Activated CD8-positive, alpha-beta memory T cell treated with anti-CD3 and anti-CD28 coated beads, Interleukin-2, amount 50 U/mL, for 24 hours (primary cell): ENCODE measurements around the gene FHDC1.

Experiments
- DNase-seq: peaks from one replicate; pipeline ENCODE4 v3.0.0-alpha.2; 2020; ENCODE audit errors: extremely low read depth

The FHDC1 gene

DNA sequence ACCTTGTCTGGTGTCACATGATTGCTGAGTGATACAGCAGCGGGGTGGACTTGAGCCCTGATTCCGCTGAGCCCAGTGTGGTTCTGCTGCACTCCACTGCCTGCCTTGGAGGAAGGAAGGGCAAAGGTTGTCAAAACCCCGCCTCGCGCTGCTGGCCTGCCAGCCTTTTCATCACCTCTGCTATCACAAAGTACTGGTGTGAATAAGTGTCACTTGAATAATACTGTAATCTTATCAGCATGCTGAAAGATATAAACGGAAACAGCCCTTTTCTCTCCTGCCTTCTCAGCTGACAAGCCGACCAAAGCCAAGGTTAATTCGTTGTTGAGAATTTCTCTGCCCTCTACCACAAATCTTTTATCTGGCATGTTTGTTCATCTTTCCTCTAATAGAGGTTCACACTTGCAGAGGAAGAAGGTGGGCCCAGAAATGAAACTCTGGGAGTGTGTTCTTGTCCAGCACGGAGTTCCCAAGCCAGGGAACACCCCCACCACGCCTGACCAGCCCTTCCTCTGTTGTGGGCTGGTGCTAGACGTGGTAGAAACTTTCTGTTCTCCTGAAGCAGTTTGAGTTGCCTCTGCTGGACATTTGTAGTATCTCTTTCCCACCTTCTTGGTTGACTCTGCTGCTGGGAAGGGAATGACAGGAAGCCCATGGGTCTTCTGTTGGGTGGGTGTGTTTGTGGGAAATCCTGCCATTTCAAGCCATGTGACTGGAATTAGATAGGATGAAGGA lies 21.5 kb downstream of the FHDC1 start:
- DNase-seq: no peak

DNA sequence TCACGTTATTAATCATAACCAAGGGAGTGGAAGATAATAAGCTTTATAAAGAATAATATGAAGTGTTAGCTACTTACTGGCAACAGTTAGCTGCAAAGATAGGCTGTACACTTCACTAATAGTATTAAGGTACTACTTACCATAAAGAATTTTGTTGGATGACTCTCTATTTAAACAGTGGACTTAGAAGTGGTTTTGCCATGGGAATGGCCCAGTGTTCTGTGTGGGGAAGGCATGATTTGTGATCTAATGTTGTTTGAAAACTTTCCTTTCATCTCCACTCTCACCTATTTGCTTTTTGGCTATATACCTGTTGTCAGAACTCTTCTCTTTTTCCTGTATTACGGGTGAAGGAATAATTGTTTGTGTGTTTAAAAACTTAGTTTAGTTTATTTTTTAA lies 23.0 kb downstream of the FHDC1 start:
- DNase-seq: no peak

DNA sequence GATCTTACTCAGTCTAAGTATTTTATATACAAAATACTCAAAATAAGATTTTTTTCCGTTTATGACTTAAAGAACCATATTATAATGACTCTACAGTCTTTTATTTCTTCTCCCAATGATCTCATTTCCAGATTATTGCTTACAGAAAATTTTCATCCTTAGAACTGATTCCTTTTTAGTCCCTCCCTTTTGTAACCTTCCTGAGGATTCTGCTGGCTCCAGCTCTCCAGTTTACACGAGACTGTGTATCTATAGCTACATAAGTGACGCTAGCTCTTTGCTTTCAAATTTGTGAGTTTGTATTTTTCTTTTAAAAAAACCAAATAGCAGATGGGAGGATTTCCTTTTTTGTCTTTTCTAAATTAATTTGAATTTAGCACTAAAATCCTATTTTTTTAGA lies 24.0 kb downstream of the FHDC1 start:
- DNase-seq: no peak

DNA sequence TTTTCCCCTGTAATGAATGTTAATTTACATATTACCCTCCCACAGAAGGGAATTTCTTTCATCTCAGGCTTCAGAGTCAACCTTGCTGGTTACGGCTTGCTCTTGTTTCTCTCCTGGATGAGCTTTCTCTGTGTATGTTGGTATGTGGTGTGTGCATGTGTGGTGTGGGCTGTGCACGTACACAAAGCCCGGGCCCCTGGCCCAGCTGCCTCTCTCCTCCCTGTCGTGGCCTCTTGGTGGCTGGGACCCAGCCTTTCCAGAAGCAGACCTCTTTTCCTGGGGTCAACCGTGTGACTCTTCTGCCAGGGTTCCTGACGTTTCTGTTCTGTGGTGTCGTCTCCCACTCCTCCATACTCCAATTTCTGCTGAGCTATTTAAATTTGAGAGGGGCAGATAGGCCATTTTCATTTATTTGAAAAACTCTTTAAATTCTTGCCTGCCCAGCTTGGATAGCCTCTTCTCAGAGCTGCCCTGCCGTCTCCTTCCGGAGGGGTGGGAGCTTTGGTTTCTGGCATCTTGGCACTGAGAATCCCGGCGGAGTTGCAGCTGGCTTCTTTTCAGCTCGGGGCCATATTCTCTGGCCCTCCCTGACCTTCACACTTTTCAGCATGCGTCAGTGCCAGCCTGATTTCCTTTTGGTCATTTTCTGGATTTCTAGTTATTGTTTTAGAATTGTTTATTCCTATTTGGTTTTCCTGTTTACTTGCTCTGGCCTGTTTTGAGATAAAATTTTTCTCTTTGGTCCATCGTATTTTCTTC lies 25.1 kb downstream of the FHDC1 start:
- DNase-seq: no peak

DNA sequence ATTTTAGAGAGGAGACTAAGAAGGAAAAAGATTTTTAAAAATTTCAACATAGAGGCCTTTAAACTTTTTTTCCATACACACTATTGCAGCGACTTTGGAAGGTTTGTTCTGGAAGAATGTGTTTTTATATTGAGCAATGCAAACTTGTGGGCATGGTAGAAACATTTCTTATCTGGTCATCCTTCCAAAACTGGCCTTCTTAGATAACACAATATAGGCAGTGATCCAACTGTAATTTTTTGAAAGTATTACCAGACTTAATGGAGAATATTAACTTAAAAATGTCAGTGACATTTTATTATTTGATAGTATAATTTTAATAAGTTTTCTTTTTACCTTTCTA lies 25.6 kb downstream of the FHDC1 start:
- DNase-seq: no peak

DNA sequence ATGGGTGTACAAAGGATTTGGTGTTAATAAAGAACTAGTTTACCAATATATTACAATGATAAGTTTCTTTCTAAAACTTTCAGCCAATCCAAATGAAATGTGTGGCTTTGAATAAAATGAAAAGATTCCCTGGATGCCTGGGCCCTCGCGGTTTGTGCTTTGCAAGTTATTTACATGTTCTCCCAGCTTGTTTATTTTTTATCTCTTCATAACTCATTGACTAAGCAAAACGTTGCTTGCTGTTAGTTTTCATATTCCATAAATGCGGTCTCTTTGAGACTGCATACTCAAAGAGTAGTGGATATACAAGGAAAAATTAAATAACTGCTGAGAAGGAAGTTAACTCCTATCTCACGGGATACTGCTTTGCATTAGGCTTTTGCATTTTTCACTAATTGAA lies 26.0 kb downstream of the FHDC1 start:
- no peak for DNase-seq

DNA sequence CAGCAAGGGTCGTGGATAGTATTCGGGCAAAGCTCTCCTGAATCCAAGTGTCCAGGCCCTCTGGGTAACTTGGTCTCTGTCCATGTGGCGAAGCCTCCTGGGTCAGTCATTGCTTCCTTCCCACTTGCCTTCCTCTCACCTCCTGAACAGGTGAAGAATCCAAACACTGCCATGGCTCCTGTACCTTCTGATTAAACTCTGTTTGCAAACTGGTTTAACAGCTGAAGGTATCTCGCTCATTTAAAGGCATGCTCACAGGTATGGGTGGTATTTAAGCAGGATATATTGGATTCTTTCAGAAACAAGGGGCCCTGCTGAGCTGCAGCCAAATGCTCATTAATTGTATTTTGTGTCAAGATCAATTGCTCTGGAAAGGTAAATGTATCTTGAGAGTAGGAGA lies 28.2 kb downstream of the FHDC1 start:
- no peak for DNase-seq

DNA sequence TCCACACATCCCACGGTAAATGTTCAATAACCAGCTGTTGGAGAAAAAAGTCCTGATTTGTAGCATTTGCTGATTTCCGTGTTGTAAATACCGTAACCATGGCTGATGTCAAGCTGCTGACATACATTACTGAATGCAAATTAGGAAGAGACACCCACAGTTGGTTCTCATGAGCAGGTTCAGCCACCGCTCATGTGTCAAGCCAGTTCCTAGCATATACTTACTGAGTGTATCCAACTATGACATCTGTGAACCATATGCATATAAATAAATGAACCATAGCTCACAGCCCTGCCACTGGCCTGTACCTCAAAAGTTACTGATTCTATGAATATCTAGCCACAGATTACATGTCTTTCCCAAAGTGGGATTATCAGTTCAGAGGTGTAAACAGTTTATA lies 29.5 kb downstream of the FHDC1 start:
- DNase-seq: no peak

DNA sequence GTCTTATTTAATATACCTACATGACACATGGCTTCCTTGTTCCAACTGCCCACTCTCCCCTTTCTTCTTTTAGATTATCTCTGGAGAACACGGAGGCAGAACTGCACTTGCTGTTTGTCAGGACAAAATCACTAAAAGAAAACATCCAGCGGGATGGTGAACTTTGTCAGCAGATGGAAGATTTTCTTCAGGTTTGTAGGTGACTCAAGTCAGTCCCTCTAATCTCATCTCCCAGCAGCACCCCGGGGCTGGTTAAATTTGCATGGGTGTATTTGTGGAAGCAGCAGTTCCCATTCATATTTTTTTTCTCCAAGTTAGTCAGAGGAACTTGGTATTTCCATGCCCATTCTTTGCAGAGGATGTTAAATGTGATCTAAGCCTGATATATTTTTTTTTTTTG lies 31.8 kb downstream of the FHDC1 start:
- no peak for DNase-seq

DNA sequence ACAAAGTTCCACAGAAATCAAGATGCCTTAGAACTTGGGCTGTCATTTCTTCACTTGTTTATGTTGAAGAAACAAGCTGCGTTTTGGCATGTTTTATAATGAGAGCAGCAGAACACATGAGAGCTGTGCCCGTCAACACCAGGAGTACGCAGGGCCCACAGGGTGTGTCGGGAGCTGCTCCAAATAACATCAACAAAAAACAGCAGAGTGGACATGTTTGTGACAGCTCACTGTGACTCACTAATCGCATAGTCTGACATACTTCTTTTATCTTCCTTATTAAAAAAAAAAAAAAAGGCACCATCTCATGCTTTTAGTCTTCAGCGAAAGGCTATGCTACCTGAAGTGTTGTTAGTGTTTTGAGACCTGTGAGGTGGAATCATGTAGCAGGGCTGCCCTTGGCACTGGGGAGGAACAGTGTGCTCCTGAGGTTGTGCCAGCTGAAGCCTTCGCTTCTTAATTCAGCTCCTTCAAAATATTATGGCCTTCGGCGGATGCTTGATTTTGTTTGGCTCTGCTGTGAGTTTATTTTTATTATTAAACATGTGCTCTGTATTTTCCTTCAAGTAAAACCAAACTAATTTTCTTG lies 32.8 kb downstream of the FHDC1 start:
- DNase-seq: no peak

DNA sequence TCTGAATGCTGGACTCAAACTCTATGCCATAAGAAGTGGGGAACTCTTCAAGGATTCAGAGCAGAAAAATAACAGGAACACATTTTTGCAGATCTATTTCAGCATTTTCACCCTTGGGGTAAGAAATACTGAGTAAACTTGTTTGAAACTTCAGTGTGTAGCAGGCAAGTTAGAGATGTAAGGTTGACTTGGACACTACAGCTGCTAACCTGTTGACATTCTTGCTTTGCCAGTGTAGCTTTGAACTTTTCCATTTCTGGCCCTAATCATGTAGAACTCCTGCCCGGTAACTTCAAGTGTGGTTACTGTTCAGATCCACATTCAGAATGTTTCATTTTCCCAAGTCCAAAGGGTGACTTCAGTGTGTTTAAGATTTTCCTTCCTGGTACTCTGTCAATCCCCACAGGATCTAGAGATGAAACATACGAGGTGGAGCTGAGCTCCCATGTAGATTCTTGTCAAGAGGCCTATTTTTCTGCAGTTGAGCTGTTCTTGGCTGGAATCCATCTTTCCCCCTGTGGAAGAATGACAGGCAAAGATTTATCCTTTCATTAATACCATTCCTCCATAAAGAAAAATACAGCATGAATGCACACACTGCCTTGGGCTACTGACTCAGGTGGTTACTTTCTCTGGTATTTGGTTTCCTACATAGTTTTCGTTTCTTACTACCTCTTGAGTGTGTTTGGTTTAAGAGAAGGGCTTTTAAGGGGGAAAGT lies 34.1 kb downstream of the FHDC1 start:
- DNase-seq: no peak

DNA sequence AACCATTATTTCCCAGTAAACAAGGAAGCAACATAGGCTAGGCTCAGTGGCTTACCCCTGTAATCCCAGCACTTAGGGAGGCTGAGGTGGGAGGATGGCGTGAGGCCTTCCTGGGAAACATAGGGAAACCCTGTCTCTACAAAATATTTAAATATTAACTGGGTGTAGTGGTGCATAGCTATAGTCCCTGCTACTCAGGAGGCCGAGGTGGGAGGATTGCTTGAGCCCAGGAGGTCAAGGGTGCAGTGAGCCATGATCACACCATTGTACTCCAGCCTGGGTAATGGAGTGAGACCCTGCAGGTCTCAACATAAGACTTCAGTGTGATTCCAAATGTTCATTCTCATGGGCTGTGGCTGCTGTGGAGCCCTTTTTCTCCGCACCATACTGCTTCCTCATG lies 34.9 kb downstream of the FHDC1 start:
- DNase-seq: no peak

DNA sequence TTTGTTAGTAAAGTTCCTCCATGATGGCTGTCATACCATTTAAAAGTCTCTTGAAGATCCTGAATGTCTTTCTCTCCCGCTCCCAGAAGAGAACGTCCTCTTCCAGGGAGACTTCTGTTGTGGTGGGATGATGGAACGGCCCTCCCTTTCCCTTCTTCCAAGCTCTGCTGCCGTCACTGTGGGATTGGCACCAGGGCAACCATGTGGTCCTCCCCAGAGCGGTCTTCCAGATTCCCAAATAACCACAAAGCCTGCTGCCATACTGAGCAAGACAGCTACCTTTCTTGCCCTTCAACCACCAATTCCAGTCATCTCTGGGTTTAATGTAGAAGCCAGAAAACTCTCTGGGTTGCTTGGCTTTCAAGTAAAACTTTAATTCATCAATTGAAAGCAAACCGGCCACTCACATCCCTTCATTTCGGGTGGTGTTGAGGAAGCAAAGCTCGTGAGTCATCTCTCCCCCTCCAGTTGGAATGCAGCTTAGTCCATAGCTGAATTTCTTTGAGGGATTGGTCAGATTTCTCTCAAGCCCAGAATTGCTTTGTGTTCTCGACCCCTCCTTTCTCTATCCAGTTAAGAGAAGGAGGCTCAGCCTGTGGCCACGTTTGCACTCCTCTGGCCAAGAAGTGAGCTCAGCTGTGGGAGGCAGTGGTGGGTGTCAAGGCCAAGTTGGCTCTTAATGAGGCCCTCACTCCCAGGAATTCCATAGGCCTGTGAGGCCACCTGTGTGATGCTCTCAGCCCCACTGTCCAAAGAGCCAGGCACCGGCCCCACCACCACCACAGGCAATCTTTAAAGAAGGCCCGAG lies 36.9 kb downstream of the FHDC1 start:
- DNase-seq: no peak

DNA sequence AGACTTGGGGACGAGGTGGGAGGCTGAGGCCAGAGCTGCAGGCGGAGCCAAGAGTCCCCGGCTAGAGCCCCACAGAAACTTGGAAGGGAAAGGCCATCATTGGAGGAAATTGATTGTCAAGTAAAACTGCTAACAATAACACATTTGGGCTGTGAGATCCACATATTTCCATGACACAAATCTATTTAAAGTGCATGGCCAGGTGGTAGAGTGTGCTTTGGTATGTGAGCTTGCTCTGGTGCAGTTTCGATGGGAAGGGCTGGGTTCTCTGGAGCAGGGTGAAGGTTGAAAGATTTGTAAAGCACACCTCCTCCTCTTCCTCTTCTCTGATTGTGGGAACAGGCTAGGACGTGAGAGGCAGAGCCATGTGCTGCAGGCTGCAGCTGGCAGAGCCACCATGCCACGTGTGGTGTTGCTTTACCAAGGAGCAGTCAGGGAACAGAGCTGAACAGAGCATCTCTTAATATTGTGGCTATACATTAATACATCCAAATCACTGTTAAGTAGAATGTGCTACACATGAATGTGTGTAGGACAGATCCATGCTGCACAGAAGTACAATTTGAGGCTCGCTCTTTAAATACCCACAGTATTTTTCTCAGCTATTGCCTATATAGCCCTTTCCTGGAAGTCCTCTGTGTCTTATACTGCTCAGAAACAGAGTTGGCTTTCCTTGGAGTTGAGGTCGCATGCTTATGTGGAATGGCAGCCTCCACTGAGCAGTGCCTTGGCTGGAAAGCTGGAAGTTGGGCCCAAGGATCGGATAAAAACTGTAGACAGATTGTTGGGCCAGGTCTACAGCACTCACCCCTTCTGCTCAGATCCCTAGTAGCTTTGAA lies 37.7 kb downstream of the FHDC1 start:
- DNase-seq: no peak

DNA sequence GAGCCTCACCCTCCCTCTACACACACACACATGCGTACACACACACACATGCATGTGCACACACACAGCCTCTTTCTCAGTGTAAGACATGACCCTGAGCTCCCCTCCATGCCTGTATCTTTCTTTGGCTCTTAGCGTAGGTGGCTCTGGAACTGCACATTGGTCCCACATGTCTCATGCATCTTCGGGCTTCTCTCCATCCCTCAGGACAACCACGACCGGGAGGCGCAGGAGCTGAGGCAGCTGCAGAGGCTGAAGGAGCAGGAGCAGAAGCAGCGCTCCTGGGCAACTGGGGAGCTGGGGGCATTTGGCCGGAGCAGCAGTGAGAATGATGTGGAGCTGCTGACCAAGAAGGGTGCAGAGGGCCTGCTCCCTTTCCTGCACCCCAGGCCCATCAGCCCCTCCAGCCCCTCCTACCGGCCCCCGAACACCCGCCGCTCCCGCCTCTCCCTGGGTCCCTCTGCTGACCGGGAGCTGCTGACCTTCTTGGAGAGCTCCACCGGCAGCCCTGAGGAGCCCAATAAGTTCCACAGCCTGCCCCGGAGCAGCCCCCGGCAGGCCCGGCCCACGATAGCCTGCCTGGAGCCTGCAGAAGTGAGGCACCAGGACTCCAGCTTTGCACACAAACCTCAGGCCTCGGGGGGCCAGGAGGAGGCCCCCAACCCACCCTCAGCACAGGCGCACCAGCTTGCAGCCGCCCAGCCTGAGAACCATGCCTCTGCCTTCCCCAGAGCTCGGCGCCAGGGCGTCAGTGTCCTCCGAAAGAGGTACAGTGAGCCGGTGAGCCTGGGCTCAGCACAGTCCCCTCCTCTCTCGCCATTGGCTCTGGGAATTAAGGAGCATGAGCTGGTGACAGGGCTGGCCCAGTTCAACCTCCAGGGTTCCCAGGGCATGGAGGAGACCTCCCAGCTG lies 38.6 kb downstream of the FHDC1 start:
- DNase-seq: no peak

DNA sequence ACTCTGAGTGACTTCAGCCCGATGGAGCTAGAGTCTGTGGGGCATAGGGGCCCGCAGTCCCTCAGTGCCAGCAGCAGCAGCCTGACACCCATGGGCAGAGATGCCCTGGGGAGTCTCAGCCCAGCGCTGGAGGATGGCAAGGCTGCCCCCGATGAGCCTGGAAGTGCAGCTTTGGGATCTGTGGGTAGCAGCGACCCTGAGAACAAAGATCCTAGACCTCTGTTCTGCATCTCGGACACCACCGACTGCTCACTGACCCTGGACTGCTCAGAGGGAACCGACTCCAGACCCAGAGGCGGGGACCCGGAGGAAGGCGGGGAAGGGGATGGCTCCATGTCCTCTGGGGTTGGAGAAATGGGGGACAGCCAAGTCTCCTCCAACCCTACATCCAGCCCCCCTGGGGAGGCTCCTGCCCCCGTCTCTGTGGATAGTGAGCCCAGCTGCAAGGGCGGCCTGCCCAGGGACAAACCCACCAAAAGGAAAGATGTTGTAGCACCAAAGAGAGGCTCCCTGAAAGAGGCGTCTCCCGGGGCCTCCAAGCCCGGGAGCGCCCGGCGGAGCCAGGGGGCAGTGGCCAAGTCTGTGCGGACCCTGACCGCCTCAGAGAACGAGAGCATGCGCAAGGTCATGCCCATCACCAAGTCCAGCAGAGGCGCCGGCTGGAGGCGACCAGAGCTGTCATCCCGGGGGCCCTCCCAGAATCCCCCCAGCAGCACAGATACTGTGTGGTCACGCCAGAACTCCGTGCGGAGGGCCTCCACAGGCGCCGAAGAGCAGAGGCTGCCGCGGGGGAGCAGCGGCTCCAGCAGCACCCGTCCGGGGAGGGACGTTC lies 39.5 kb downstream of the FHDC1 start:
- DNase-seq: no peak

DNA sequence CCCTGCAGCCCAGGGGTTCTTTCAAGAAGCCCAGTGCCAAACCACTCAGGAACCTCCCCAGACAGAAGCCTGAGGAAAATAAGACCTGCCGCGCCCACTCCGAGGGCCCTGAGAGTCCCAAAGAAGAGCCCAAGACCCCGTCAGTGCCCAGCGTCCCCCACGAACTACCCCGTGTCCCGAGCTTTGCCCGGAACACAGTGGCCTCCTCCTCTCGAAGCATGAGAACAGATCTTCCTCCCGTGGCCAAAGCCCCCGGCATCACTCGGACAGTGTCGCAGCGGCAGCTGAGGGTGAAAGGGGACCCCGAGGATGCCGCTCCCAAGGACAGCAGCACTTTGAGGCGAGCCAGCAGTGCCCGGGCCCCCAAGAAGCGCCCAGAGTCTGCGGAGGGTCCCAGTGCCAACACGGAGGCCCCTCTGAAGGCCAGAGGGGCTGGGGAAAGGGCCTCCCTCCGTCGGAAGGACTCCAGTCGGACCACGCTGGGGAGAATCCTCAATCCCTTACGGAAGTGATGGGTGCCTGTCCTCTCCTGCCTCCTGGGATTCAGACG lies 40.2 kb downstream of the FHDC1 start:
- no peak for DNase-seq

DNA sequence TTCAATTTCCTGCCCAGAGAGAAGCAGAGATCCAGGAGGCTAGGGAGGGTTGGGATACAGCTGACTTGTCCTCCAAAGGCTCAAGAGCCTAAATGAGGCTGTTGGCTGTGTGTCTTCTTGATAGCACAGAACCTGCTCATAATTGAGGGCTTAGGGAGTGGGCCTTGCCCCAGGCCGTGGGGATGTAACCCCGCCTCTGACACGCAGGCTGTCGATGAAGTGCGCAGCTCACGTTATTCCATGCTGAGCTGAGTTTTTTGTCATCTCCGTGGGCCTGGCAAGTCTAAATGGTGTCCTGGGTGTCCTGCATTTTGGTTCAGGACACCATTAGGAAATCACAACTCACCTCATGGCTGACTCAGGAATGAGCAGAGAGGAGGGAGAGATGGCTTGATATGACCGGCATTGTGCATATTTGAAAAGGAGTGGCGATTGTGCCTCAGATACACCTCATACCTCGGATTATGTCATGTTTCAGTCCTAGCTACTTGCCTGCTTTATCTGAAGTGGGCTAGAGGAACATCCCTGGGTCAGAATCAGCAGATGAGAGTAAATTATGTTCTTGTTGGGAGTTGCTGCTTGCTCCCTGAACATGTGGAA lies 43.7 kb downstream of the FHDC1 start:
- DNase-seq: no peak
